ENCODE data around the gene MAF. TPM values are rescaled to one million over a fixed set of nuclear protein-coding genes. Genes with fewer than 3 reads are reported as not detected.
A peak's percentile ranks its signal among the peaks of the same experiment; 100 is the strongest.

MAF gene
- total and polyA plus RNA-seq, 2 of the 13 experiments (the other 11 are each of a cell fraction or from before 2014, with no cell fraction given): 0.07 to 0.31 TPM

- TF ChIP-seq ZNF333 (CRISPR knock-in tag; IDR thresholded peaks at IDR 0.05; ENCODE audit: borderline replicate concordance) (no peak), GATAD2A (CRISPR knock-in tag; IDR thresholded peaks at IDR 0.05) (peak; percentile 75), GPN1 (CRISPR knock-in tag; IDR thresholded peaks at IDR 0.05; ENCODE audit: borderline replicate concordance) (no peak), NFATC3 (CRISPR knock-in tag; IDR thresholded peaks at IDR 0.05) (no peak), ISX (CRISPR knock-in tag; conservative IDR thresholded peaks at IDR 0.05) (no peak), ZNF180 (CRISPR knock-in tag; IDR thresholded peaks at IDR 0.05; ENCODE audit: borderline replicate concordance, low read depth) (no peak), ARNT (IDR thresholded peaks at IDR 0.05) (no peak), HNF4A (CRISPR knock-in tag; IDR thresholded peaks at IDR 0.05) (peak; percentile 98), STAT6 (CRISPR knock-in tag; IDR thresholded peaks at IDR 0.05; ENCODE audit: borderline replicate concordance) (no peak), MTA3 (CRISPR knock-in tag; IDR thresholded peaks at IDR 0.05) (no peak), ZNF670 (CRISPR knock-in tag; IDR thresholded peaks at IDR 0.05; ENCODE audit: borderline replicate concordance) (no peak), ZNF18 (CRISPR knock-in tag; IDR thresholded peaks at IDR 0.05; ENCODE audit: insufficient replicate concordance) (peak; percentile 28), ZSCAN21 (CRISPR knock-in tag; IDR thresholded peaks at IDR 0.05; ENCODE audit: borderline replicate concordance) (no peak), RNF2 (conservative IDR thresholded peaks at IDR 0.05; ENCODE audit: low read depth) (0 out of 2 replicates have a peak, but pooled peaks have one; percentile 63), ZKSCAN1 (IDR thresholded peaks at IDR 0.05; ENCODE audit: low read length) (no peak), BORCS8-MEF2B (CRISPR knock-in tag; IDR thresholded peaks at IDR 0.05) (no peak), ZNF431 (CRISPR knock-in tag; IDR thresholded peaks at IDR 0.05; ENCODE audit: borderline replicate concordance, low read depth) (no peak), FIP1L1 (IDR thresholded peaks at IDR 0.05; ENCODE audit: borderline replicate concordance, insufficient read depth, low read depth, low read length) (no peak)
- TF ChIP-seq, protein P1, sequence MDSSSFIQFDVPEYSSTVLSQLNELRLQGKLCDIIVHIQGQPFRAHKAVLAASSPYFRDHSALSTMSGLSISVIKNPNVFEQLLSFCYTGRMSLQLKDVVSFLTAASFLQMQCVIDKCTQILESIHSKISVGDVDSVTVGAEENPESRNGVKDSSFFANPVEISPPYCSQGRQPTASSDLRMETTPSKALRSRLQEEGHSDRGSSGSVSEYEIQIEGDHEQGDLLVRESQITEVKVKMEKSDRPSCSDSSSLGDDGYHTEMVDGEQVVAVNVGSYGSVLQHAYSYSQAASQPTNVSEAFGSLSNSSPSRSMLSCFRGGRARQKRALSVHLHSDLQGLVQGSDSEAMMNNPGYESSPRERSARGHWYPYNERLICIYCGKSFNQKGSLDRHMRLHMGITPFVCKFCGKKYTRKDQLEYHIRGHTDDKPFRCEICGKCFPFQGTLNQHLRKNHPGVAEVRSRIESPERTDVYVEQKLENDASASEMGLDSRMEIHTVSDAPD (CRISPR knock-in tag; IDR thresholded peaks at IDR 0.05): peak; percentile 71; the same call in 1 of the 2 replicates
- TF ChIP-seq, protein P2, sequence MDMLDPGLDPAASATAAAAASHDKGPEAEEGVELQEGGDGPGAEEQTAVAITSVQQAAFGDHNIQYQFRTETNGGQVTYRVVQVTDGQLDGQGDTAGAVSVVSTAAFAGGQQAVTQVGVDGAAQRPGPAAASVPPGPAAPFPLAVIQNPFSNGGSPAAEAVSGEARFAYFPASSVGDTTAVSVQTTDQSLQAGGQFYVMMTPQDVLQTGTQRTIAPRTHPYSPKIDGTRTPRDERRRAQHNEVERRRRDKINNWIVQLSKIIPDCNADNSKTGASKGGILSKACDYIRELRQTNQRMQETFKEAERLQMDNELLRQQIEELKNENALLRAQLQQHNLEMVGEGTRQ (IDR thresholded peaks at IDR 0.05; ENCODE audit: low read depth, low read length): no peak
- TF ChIP-seq, protein P2 (CRISPR knock-in tag; IDR thresholded peaks at IDR 0.05; ENCODE audit: borderline replicate concordance): no peak
- TF ChIP-seq, protein P3, sequence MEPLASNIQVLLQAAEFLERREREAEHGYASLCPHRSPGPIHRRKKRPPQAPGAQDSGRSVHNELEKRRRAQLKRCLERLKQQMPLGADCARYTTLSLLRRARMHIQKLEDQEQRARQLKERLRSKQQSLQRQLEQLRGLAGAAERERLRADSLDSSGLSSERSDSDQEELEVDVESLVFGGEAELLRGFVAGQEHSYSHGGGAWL (CRISPR knock-in tag; IDR thresholded peaks at IDR 0.05): no peak
These were observed 35.8 kb downstream of the MAF start (continued) for GRCh38 chr16:79564671-79565107.
